GM12892 (cell line): Measurements from ENCODE around the gene RAB27B.

Experiments used
- POLR2A ChIP-seq: IDR thresholded peaks from 2 replicates; pipeline ENCODE4 v1.6.1; 2011; ENCODE audit warnings: low read depth, low read length, control low read depth
- POLR2AphosphoS5 ChIP-seq: IDR thresholded peaks from 2 replicates; pipeline ENCODE4 v1.6.1; 2011; ENCODE audit warnings: low read depth, low read length, control low read depth

DNA sequence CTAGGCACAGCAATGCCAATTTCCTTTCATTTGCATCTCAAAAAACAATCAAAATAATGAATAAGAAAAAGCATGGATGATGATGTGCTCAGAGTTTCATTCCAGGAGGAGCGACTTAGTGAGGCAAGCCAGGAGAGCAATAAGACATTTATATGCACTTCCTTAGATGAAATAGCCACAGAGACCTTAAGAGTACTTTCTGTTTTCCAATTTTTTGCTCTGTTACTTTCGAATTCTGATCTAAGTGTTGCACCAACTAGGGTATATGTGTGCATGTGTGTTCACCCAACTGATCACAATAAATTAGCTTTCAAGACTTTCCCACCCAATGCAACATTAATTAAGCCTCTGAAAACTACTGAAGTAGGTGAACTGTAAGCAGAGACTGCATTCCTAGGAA, 709 bp downstream of the RAB27B start:
- TF ChIP-seq POLR2A: no peak
- TF ChIP-seq POLR2AphosphoS5: no peak
